Measurements from ENCODE around the gene ACOX3. TPM values are rescaled to one million over a fixed set of nuclear protein-coding genes. Genes with fewer than 3 reads are reported as not detected.

Gene ACOX3
- total RNA-seq, 1 experiment from 2014 or later = 21.0 TPM

DNA sequence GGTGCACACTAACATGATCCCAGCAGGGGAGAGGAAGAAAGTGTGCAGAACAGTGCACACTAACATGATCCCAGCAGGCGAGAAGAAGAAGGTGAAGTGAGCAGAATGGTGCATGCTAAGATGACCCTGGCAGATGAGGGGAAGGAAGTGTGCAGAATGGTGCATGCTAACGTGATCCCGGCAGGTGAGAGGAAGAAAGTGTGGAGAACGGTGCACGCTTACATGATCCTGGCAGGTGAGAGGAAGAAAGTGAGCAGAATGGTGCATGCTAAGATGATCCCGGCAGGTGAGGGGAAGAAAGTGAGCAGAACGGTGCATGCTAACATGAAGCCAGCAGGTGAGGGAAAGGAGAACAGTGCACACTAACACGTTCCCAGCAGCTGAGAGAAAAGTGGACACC lies 83.7 kb downstream of the ACOX3 start:
- CTCF ChIA-PET = no interaction called here
- DNase-seq = no peak
- TF ChIP-seq, protein P1, sequence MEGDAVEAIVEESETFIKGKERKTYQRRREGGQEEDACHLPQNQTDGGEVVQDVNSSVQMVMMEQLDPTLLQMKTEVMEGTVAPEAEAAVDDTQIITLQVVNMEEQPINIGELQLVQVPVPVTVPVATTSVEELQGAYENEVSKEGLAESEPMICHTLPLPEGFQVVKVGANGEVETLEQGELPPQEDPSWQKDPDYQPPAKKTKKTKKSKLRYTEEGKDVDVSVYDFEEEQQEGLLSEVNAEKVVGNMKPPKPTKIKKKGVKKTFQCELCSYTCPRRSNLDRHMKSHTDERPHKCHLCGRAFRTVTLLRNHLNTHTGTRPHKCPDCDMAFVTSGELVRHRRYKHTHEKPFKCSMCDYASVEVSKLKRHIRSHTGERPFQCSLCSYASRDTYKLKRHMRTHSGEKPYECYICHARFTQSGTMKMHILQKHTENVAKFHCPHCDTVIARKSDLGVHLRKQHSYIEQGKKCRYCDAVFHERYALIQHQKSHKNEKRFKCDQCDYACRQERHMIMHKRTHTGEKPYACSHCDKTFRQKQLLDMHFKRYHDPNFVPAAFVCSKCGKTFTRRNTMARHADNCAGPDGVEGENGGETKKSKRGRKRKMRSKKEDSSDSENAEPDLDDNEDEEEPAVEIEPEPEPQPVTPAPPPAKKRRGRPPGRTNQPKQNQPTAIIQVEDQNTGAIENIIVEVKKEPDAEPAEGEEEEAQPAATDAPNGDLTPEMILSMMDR (conservative IDR thresholded peaks at IDR 0.05) = no peak
- intact Hi-C loops (cut with micrococcal nuclease; ENCODE audit: unreplicated experiment) = loop anchor here (5.0 kb wide), 2 partner anchors 90 to 190 kb away; partner anchors contain the start of gene HTRA3
- Histone ChIP-seq H3K4me3 (no peak overlapping the region), H3K27me3 (ENCODE audit: insufficient read depth, low read depth) (no peaks in the 10 kb centered on the region), H3K4me2 (0 out of 2 replicates have a peak overlapping the region, but pooled peaks have one; percentile 58), H3K9me2 (ENCODE audit: insufficient read depth) (no peaks in the 10 kb centered on the region), H3K4me1 (replicated peaks; ENCODE audit: insufficient read depth) (peaks cover 63% of the 10 kb centered on the region), H4K20me1 (ENCODE audit: insufficient read depth) (no peaks in the 10 kb centered on the region), H2AFZ (no peak overlapping the region), H3F3A (ENCODE audit: insufficient read depth, low read depth) (peaks cover 28% of the 10 kb centered on the region), H3K36me3 (ENCODE audit: low read depth) (no peaks in the 10 kb centered on the region), H3K79me2 (ENCODE audit: low read depth) (no peaks in the 10 kb centered on the region), H3K27ac (no peak overlapping the region), H3K9me3 (ENCODE audit: insufficient read depth, low read depth) (no peaks in the 10 kb centered on the region)
- no TSS peak for BruUV-seq (replicated peaks)
- POLR2A ChIA-PET (ENCODE audit: unreplicated experiment) = no interaction called here

DNA sequence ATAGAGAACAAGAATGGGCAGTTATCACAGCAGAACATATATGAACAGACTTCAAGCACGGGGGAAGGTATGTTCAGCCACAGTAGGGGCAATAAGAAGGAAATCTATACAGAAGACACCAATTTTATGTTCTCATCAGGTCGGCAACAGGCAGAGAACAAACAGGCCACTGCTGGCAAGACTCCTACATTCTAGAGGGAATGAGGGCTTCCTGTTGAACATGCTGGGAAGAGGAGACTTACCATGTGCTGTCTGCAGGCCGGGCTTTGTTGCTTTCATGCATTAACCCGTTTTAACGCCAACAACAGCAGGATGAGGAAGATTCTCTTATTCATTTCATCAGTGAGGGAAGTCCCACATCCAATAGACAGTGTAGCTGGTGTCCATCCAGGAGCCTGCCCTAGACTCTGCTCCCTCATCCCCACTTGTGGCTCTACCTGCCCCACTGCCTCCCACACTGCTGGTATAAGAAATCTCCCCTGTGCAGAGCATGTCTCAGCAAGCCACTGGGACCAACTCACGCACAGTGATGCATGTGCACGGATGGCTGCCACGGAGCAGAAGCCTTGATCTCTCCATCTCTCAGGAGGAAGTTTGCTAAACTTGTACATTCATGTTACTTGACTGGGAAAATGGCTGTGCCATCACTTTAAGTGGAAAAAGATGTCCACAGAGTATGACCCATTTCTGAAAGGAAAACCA lies 84.5 kb downstream of the ACOX3 start:
- no peaks in the 10 kb centered on the region for H3K27me3 ChIP-seq (ENCODE audit: insufficient read depth, low read depth)
- ChIA-PET CTCF (no interaction called here), POLR2A (ENCODE audit: unreplicated experiment) (no interaction called here)
- H3K4me2 ChIP-seq = peak overlapping the region; percentile 58
- TF ChIP-seq, protein P1 (conservative IDR thresholded peaks at IDR 0.05) = no peak
- TF ChIP-seq EZH2 (IDR thresholded peaks at IDR 0.05; ENCODE audit: low read depth) = no peak
- no peak overlapping the region for H3K4me3 ChIP-seq
- BruUV-seq (replicated peaks) = no TSS peak
- peaks cover 23% of the 10 kb centered on the region for H3F3A ChIP-seq (ENCODE audit: insufficient read depth, low read depth)
- H3K79me2 ChIP-seq (ENCODE audit: low read depth) = no peaks in the 10 kb centered on the region
- no peaks in the 10 kb centered on the region for H3K9me3 ChIP-seq (ENCODE audit: insufficient read depth, low read depth)
- no peaks in the 10 kb centered on the region for H3K9me2 ChIP-seq (ENCODE audit: insufficient read depth)
- H3K4me1 ChIP-seq (replicated peaks; ENCODE audit: insufficient read depth) = peaks cover 59% of the 10 kb centered on the region
- intact Hi-C loops (cut with micrococcal nuclease; ENCODE audit: unreplicated experiment) = loop anchor here (1.0 to 5.0 kb wide), 3 partner anchors 36 to 191 kb away; partner anchors contain the start of gene HTRA3
- DNase-seq = peak in 1 of 2 experiments; percentile 21
- H4K20me1 ChIP-seq (ENCODE audit: insufficient read depth) = no peaks in the 10 kb centered on the region
- peak overlapping the region; percentile 84 for H3K27ac ChIP-seq
- no peaks in the 10 kb centered on the region for H3K36me3 ChIP-seq (ENCODE audit: low read depth)
- H2AFZ ChIP-seq = no peak overlapping the region

DNA sequence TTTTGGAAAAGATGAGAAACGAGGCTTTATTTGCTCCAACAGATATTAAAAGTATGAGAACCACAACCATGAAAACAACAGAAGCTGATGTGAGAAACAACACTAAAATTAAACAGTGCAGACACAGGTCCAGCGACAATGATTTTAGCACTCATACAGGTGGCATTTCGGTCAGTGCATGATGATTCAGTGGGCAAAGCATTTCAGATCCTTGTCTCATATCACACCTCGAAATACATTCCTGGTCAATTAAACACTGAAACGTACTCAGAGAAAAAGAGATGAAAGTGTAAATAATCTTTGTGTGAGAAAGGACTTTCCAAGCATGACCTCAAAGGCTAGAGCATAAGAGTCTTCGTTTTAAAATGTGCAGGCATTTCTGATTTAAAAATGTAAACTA lies 85.2 kb downstream of the ACOX3 start:
- TF ChIP-seq EZH2 (IDR thresholded peaks at IDR 0.05; ENCODE audit: low read depth) = no peak
- TF ChIP-seq, protein P1 (conservative IDR thresholded peaks at IDR 0.05) = no peak
- no peaks in the 10 kb centered on the region for H4K20me1 ChIP-seq (ENCODE audit: insufficient read depth)
- no peak overlapping the region for H2AFZ ChIP-seq
- H3K4me3 ChIP-seq = no peak overlapping the region
- ChIA-PET CTCF (no interaction called here), POLR2A (ENCODE audit: unreplicated experiment) (no interaction called here)
- H3K9me3 ChIP-seq (ENCODE audit: insufficient read depth, low read depth) = no peaks in the 10 kb centered on the region
- no TSS peak for BruUV-seq (replicated peaks)
- no peaks in the 10 kb centered on the region for H3K36me3 ChIP-seq (ENCODE audit: low read depth)
- intact Hi-C loops (cut with micrococcal nuclease; ENCODE audit: unreplicated experiment) = loop anchor here (1.0 to 5.0 kb wide), 3 partner anchors 37 to 192 kb away; partner anchors contain the start of gene HTRA3
- H3F3A ChIP-seq (ENCODE audit: insufficient read depth, low read depth) = peaks cover 23% of the 10 kb centered on the region
- peak; percentile 58 to 92 for DNase-seq
- no peaks in the 10 kb centered on the region for H3K9me2 ChIP-seq (ENCODE audit: insufficient read depth)
- H3K4me1 ChIP-seq (replicated peaks; ENCODE audit: insufficient read depth) = peaks cover 59% of the 10 kb centered on the region
- H3K27me3 ChIP-seq (ENCODE audit: insufficient read depth, low read depth) = no peaks in the 10 kb centered on the region
- peak overlapping the region; percentile 84 for H3K27ac ChIP-seq
- H3K79me2 ChIP-seq (ENCODE audit: low read depth) = no peaks in the 10 kb centered on the region
- H3K4me2 ChIP-seq = peak overlapping the region; percentile 58
